HG03025 (cell line): ENCODE results near the gene PRPF38A.
A peak's percentile ranks its signal among the peaks of the same experiment; 100 is the strongest.

Experiments
- ATAC-seq: cut with Tn5 transposase; IDR thresholded peaks from one replicate; pipeline ENCODE4 v1.9.1; 2021; ENCODE audit warnings: mild to moderate bottlenecking, moderate library complexity; ENCODE audit not compliant: unreplicated experiment, low FRiP score

PRPF38A gene

GRCh38 chr1:52393174-52393573 is 11.2 kb upstream of the PRPF38A start:
- ATAC-seq, result no peak

GRCh38 chr1:52399629-52400028 is 4.8 kb upstream of the PRPF38A start:
- ATAC-seq, result no peak

GRCh38 chr1:52400131-52400530 is 4.3 kb upstream of the PRPF38A start:
- no peak for ATAC-seq

GRCh38 chr1:52402860-52403240 is 1.6 kb upstream of the PRPF38A start:
- no peak for ATAC-seq

GRCh38 chr1:52403566-52404115 is 761 bp upstream of the PRPF38A start:
- peak; percentile 2 for ATAC-seq

- no peak for ATAC-seq
These were observed 555 bp downstream of the PRPF38A start for GRCh38 chr1:52404975-52405338.

- no peak for ATAC-seq
These were observed 9.1 kb downstream of the PRPF38A start for GRCh38 chr1:52413410-52413989.

GRCh38 chr1:52414942-52415341 is 10.5 kb downstream of the PRPF38A start:
- no peak for ATAC-seq

- no peak for ATAC-seq
These were observed 12.4 kb downstream of the PRPF38A start for GRCh38 chr1:52416811-52417210.

- ATAC-seq, result no peak
These were observed 16.3 kb downstream of the PRPF38A start for GRCh38 chr1:52420713-52421112.

- ATAC-seq, result no peak
These were observed 18.7 kb downstream of the PRPF38A start for GRCh38 chr1:52423055-52423454.

GRCh38 chr1:52423771-52424170 is 19.4 kb downstream of the PRPF38A start:
- ATAC-seq, result no peak

GRCh38 chr1:52424231-52424636 is 19.8 kb downstream of the PRPF38A start:
- no peak for ATAC-seq

- no peak for ATAC-seq
These were observed 20.4 kb downstream of the PRPF38A start for GRCh38 chr1:52424813-52425212.

- ATAC-seq, result no peak
These were observed 22.0 kb downstream of the PRPF38A start for GRCh38 chr1:52426371-52426770.

GRCh38 chr1:52427152-52427551 is 22.8 kb downstream of the PRPF38A start:
- no peak for ATAC-seq

- no peak for ATAC-seq
These were observed 28.4 kb downstream of the PRPF38A start for GRCh38 chr1:52432807-52433206.

GRCh38 chr1:52435211-52435610 is 30.8 kb downstream of the PRPF38A start:
- ATAC-seq, result no peak

GRCh38 chr1:52435650-52436049 is 31.2 kb downstream of the PRPF38A start:
- ATAC-seq, result no peak

- ATAC-seq, result no peak
These were observed 32.4 kb downstream of the PRPF38A start for GRCh38 chr1:52436817-52437216.

- ATAC-seq, result no peak
These were observed 35.6 kb downstream of the PRPF38A start for GRCh38 chr1:52439976-52440375.

- ATAC-seq, result no peak
These were observed 40.1 kb downstream of the PRPF38A start for GRCh38 chr1:52444463-52444862.

GRCh38 chr1:52454127-52454526 is 49.7 kb downstream of the PRPF38A start:
- no peak for ATAC-seq
